NCI-H1930 (cell line): ENCODE data around the gene LPIN3.

ENCODE experiments used
- DNase-seq, 2 experiments: peaks; one replicate each; lab custom pipeline; 2025; lab: John Stamatoyannopoulos, UW

Gene LPIN3

GRCh38 chr20:41327178-41327577 lies 13.4 kb upstream of the LPIN3 start:
- no peak for DNase-seq

GRCh38 chr20:41329435-41330342 lies 10.9 kb upstream of the LPIN3 start:
- no peak for DNase-seq

- no peak for DNase-seq
Measured at GRCh38 chr20:41330343-41330720, 10.3 kb upstream of the LPIN3 start.

- DNase-seq = no peak
Measured at GRCh38 chr20:41330941-41331340, 9.7 kb upstream of the LPIN3 start.

- no peak for DNase-seq
Measured at GRCh38 chr20:41331731-41332130, 8.9 kb upstream of the LPIN3 start.

- DNase-seq = no peak
Measured at GRCh38 chr20:41334036-41334435, 6.6 kb upstream of the LPIN3 start.

GRCh38 chr20:41334443-41335421 lies 5.9 kb upstream of the LPIN3 start:
- DNase-seq = no peak

- DNase-seq = no peak
Measured at GRCh38 chr20:41335591-41335990, 5.0 kb upstream of the LPIN3 start.

- no peak for DNase-seq
Measured at GRCh38 chr20:41336711-41337492, 3.7 kb upstream of the LPIN3 start.

GRCh38 chr20:41339957-41340326 lies 679 bp upstream of the LPIN3 start:
- DNase-seq = peak; percentile 57 to 66

GRCh38 chr20:41342474-41343464 lies 2.1 kb downstream of the LPIN3 start:
- DNase-seq = no peak

GRCh38 chr20:41344477-41344876 lies 3.9 kb downstream of the LPIN3 start:
- DNase-seq = no peak

- no peak for DNase-seq
Measured at GRCh38 chr20:41344938-41345728, 4.5 kb downstream of the LPIN3 start.

- DNase-seq = no peak
Measured at GRCh38 chr20:41345729-41346067, 5.1 kb downstream of the LPIN3 start.

- DNase-seq = no peak
Measured at GRCh38 chr20:41347523-41348429, 7.2 kb downstream of the LPIN3 start.

GRCh38 chr20:41348430-41349172 lies 8.0 kb downstream of the LPIN3 start:
- DNase-seq = no peak

GRCh38 chr20:41349266-41349665 lies 8.6 kb downstream of the LPIN3 start:
- no peak for DNase-seq

- DNase-seq = no peak
Measured at GRCh38 chr20:41349943-41350342, 9.3 kb downstream of the LPIN3 start.
